Suprapubic skin (tissue), 3 donors: ENCODE results near the gene MYH7.

Experiments used
- POLR2AphosphoS5 ChIP-seq, 3 donors: sonication (generic); formaldehyde crosslinking; IDR thresholded peaks; one replicate each; pipeline ENCODE4 v1.6.1; 2017; ENCODE audit warnings: antibody characterized with exemption in 3 of 3
- TF ChIP-seq, protein P1 (sequence below), 2 donors: fragments of 200-600 bp in 1 of 2; fragments of 450-650 bp in 1 of 2; sonication (generic) in 1 of 2; IDR thresholded peaks; one replicate each; pipeline ENCODE4 v1.5.1; 2016 to 2019; ENCODE audit warnings: antibody characterized with exemption in 2 of 2, mild to moderate bottlenecking in 1 of 2, moderate library complexity in 1 of 2

DNA sequence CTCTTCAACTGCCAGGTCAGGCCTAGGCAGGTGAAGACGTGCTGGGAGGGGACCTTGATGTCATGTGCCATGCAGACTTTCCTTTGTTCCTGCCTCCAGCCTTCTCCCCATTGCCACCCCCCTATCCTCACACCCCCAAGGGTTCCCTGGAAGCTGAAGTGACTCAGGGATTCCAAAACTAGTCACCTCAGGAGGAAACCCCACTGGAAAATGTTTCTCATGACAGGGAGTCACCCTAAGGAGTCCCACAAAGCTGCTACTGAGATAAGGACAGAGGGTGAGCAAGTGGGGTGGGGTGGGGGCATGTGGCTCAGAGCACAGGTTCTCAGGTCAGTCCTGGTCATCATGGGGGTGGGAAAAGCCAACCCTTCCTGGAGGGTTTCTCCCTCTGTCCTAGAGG, 65.2 kb downstream of the MYH7 start:
- TF ChIP-seq, protein P1, sequence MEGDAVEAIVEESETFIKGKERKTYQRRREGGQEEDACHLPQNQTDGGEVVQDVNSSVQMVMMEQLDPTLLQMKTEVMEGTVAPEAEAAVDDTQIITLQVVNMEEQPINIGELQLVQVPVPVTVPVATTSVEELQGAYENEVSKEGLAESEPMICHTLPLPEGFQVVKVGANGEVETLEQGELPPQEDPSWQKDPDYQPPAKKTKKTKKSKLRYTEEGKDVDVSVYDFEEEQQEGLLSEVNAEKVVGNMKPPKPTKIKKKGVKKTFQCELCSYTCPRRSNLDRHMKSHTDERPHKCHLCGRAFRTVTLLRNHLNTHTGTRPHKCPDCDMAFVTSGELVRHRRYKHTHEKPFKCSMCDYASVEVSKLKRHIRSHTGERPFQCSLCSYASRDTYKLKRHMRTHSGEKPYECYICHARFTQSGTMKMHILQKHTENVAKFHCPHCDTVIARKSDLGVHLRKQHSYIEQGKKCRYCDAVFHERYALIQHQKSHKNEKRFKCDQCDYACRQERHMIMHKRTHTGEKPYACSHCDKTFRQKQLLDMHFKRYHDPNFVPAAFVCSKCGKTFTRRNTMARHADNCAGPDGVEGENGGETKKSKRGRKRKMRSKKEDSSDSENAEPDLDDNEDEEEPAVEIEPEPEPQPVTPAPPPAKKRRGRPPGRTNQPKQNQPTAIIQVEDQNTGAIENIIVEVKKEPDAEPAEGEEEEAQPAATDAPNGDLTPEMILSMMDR (IDR thresholded peaks at IDR 0.05): no peak
- TF ChIP-seq POLR2AphosphoS5 (IDR thresholded peaks at IDR 0.05): no peak
